Neural cell (in vitro differentiated cells): ENCODE measurements around the gene LYZ. TPM values are rescaled to one million over a fixed set of nuclear protein-coding genes. Genes with fewer than 3 reads are reported as not detected.
A peak's percentile ranks its signal among the peaks of the same experiment; 100 is the strongest.

Source experiments
- H2AFZ ChIP-seq: fragments of 200-600, 300-800 bp; sonication (generic), shearing (Covaris generic); 2 replicates; pipeline ENCODE4 v1.6.0; 2014; ENCODE audit warnings: low read depth, mild to moderate bottlenecking, antibody characterized with exemption, low read length, moderate library complexity
- H3F3A ChIP-seq: fragments of 200-600 bp; shearing (Covaris generic); 2 replicates; pipeline ENCODE4 v1.6.1; 2016; ENCODE audit warnings: mild to moderate bottlenecking, moderate library complexity, mixed read lengths, antibody characterized with exemption, low read length; ENCODE audit not compliant: insufficient read depth, poor library complexity, severe bottlenecking
- H3K27ac ChIP-seq: fragments of 200-600, 300-800 bp; sonication (generic), shearing (Covaris generic); 2 replicates; pipeline ENCODE4 v1.5.1; 2014; ENCODE audit warnings: mild to moderate bottlenecking, low read length, moderate library complexity
- H3K27me3 ChIP-seq: fragments of 300-800, 200-600 bp; sonication (generic), shearing (Covaris generic); 2 replicates; pipeline ENCODE4 v1.6.0; 2014; ENCODE audit warnings: mild to moderate bottlenecking, low read depth, low read length, moderate library complexity; ENCODE audit not compliant: insufficient read depth
- H3K36me3 ChIP-seq: fragments of 300-800, 200-600 bp; sonication (generic), shearing (Covaris generic); 2 replicates; pipeline ENCODE4 v1.5.1; 2014; ENCODE audit warnings: mild to moderate bottlenecking, antibody characterized with exemption, low read length, moderate library complexity; ENCODE audit not compliant: insufficient read depth
- H3K4me2 ChIP-seq: fragments of 300-800, 200-600 bp; sonication (generic), shearing (Covaris generic); 2 replicates; pipeline ENCODE4 v1.6.0; 2014; ENCODE audit warnings: mild to moderate bottlenecking, low read length
- H3K4me3 ChIP-seq: fragments of 300-800, 200-600 bp; sonication (generic), shearing (Covaris generic); 2 replicates; pipeline ENCODE4 v1.5.1; 2014; ENCODE audit warnings: mild to moderate bottlenecking, low read length, moderate library complexity
- H3K79me2 ChIP-seq: fragments of 200-600 bp; shearing (Covaris generic); replicated peaks from 2 replicates; pipeline ENCODE4 v1.6.0; 2014; ENCODE audit warnings: mild to moderate bottlenecking, low read length, moderate library complexity; ENCODE audit not compliant: insufficient read depth
- H3K9ac ChIP-seq: fragments of 300-800, 200-600 bp; sonication (generic), shearing (Covaris generic); 2 replicates; pipeline ENCODE4 v1.6.1; 2016; ENCODE audit warnings: mild to moderate bottlenecking, low read length, mixed read lengths
- H3K9me2 ChIP-seq: fragments of 200-600 bp; shearing (Covaris generic); 2 replicates; pipeline ENCODE4 v1.6.1; 2016; ENCODE audit warnings: mild to moderate bottlenecking, low read length, mixed read lengths; ENCODE audit not compliant: insufficient read depth
- H3K9me3 ChIP-seq: fragments of 200-600, 300-800 bp; sonication (generic), shearing (Covaris generic); 2 replicates; pipeline ENCODE4 v1.6.1; 2016; ENCODE audit warnings: mild to moderate bottlenecking, mixed run types, low read length, moderate library complexity, mixed read lengths
- H4K20me1 ChIP-seq: fragments of 200-600 bp; shearing (Covaris generic); 2 replicates; pipeline ENCODE4 v1.6.1; 2016; ENCODE audit warnings: mild to moderate bottlenecking, mixed run types; ENCODE audit not compliant: insufficient read depth
- CTCF ChIP-seq: fragments of 450-650 bp; IDR thresholded peaks from 2 replicates; pipeline ENCODE4 v1.5.1; 2014; ENCODE audit warnings: antibody characterized with exemption, mild to moderate bottlenecking, moderate library complexity; ENCODE audit not compliant: poor library complexity, severe bottlenecking
- EP300 ChIP-seq: fragments of 450-650 bp; conservative IDR thresholded peaks from 2 replicates; pipeline ENCODE4 v1.6.1; 2014; ENCODE audit warnings: antibody characterized with exemption, mild to moderate bottlenecking, moderate library complexity; ENCODE audit not compliant: poor library complexity, severe bottlenecking
- EZH2 ChIP-seq: fragments of 200-600, 300-800 bp; shearing (Covaris generic), sonication (generic); IDR thresholded peaks from 2 replicates; pipeline ENCODE4 v1.6.1; 2014; ENCODE audit warnings: antibody characterized with exemption, low read length, borderline replicate concordance, mild to moderate bottlenecking; ENCODE audit not compliant: insufficient read depth, poor library complexity, severe bottlenecking
- MXI1 ChIP-seq: fragments of 450-650 bp; conservative IDR thresholded peaks from 2 replicates; pipeline ENCODE4 v1.6.1; 2014; ENCODE audit warnings: antibody characterized with exemption, mild to moderate bottlenecking; ENCODE audit not compliant: poor library complexity, severe bottlenecking
- POLR2AphosphoS5 ChIP-seq: IDR thresholded peaks from 2 replicates; pipeline ENCODE4 v1.6.1; 2012
- RAD21 ChIP-seq: fragments of 450-650 bp; conservative IDR thresholded peaks from 2 replicates; pipeline ENCODE4 v1.6.1; 2014; ENCODE audit warnings: antibody characterized with exemption, mild to moderate bottlenecking, moderate library complexity
- REST ChIP-seq: IDR thresholded peaks from 2 replicates; pipeline ENCODE4 v1.6.1; 2012; ENCODE audit warnings: borderline replicate concordance
- SMC3 ChIP-seq: fragments of 450-650 bp; conservative IDR thresholded peaks from 2 replicates; pipeline ENCODE4 v1.6.1; 2014; ENCODE audit warnings: antibody characterized with exemption, mild to moderate bottlenecking, moderate library complexity; ENCODE audit not compliant: poor library complexity
- TAF1 ChIP-seq: IDR thresholded peaks from 2 replicates; pipeline ENCODE4 v1.6.1; 2012; ENCODE audit warnings: low read depth
- polyA plus RNA-seq: library from polyadenylated mRNA; depleted of rRNA; stranded (reverse); fragments of >200 nt; gene quantifications from 2 replicates; pipeline ENCODE4 v1.2.3, GENCODE V29; 2014

LYZ gene
- polyA plus RNA-seq, 1 donor from 2014 or later = 0.20 TPM

- H3K36me3 ChIP-seq = no peaks in the 10 kb centered on the region
- no peaks in the 10 kb centered on the region for H3F3A ChIP-seq
- H3K4me3 ChIP-seq = peak overlapping the region; percentile 54
- no peak overlapping the region for H2AFZ ChIP-seq
- no peaks in the 10 kb centered on the region for H3K79me2 ChIP-seq
- no peaks in the 10 kb centered on the region for H3K9me2 ChIP-seq
- no peak overlapping the region for H3K4me2 ChIP-seq
- H3K27ac ChIP-seq = no peak overlapping the region
- no peaks in the 10 kb centered on the region for H3K9me3 ChIP-seq
- TF ChIP-seq TAF1 (no peak), EP300 (no peak), SMC3 (no peak), RAD21 (no peak), EZH2 (no peak), CTCF (no peak), REST (no peak), POLR2AphosphoS5 (no peak), MXI1 (no peak)
- no peak overlapping the region for H3K9ac ChIP-seq
- no peaks in the 10 kb centered on the region for H4K20me1 ChIP-seq
- no peaks in the 10 kb centered on the region for H3K27me3 ChIP-seq
Observed at GRCh38 chr12:69331519-69331908, 16.7 kb upstream of the LYZ start.

- no peaks in the 10 kb centered on the region for H3K9me3 ChIP-seq
- no peaks in the 10 kb centered on the region for H3K36me3 ChIP-seq
- H3K79me2 ChIP-seq = no peaks in the 10 kb centered on the region
- TF ChIP-seq RAD21 (no peak), POLR2AphosphoS5 (no peak), EP300 (no peak), CTCF (no peak), EZH2 (no peak), TAF1 (no peak), SMC3 (no peak), REST (no peak), MXI1 (no peak)
- H3K9me2 ChIP-seq = no peaks in the 10 kb centered on the region
- H4K20me1 ChIP-seq = no peaks in the 10 kb centered on the region
- H2AFZ ChIP-seq = no peak overlapping the region
- no peak overlapping the region for H3K9ac ChIP-seq
- no peaks in the 10 kb centered on the region for H3F3A ChIP-seq
- H3K4me3 ChIP-seq = no peak overlapping the region
- H3K4me2 ChIP-seq = no peak overlapping the region
- no peak overlapping the region for H3K27ac ChIP-seq
- no peaks in the 10 kb centered on the region for H3K27me3 ChIP-seq
Observed at GRCh38 chr12:69331909-69332684, 16.1 kb upstream of the LYZ start.
